ENCODE measurements around the gene SPOCK1.
"Not testable (repeated sequence)": the region's sequence is repeated elsewhere in the genome, so short reads cannot be mapped to it uniquely, and the experiment has no call there.

SPOCK1 gene

DNA sequence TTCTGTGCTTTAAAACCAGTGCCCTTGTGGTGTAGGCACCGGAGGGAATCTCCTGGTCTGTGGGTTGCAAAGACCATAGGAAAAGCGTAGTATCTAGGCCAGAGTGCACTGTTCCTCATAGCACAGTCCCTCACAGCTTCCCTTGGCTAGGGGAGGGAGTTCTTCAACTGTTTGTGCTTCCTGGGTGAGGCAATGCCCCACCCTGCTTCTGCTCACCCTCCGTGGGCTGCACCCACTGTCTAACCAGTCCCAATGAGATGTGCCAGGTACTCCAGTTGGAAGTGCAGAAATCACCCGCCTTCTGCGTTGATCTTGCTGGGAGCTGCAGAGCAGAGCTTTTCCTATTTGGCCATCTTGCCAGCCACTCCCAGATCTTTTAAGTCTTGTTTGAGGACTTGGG lies 545.0 kb downstream of the SPOCK1 start:
- DNase-seq (ENCODE audit: low read depth, low spot score), result not testable (repeated sequence)

- DNase-seq (ENCODE audit: low read depth, low spot score), result not testable (repeated sequence)
Measured at GRCh38 chr5:136953346-136954069, 545.6 kb downstream of the SPOCK1 start.

GRCh38 chr5:136927571-136927970 lies 571.6 kb downstream of the SPOCK1 start:
- no peak for DNase-seq (ENCODE audit: low read depth, low spot score)

GRCh38 chr5:136926073-136926472 lies 573.1 kb downstream of the SPOCK1 start:
- no peak for DNase-seq (ENCODE audit: low read depth, low spot score)
